ENCODE results near the gene CCL17. TPM values are rescaled to one million over a fixed set of nuclear protein-coding genes. Genes with fewer than 3 reads are reported as not detected.
"Not testable (repeated sequence)": the region's sequence is repeated elsewhere in the genome, so short reads cannot be mapped to it uniquely, and the experiment has no call there.

The CCL17 gene
- polyA plus RNA-seq, 3 donors = not detected

DNA sequence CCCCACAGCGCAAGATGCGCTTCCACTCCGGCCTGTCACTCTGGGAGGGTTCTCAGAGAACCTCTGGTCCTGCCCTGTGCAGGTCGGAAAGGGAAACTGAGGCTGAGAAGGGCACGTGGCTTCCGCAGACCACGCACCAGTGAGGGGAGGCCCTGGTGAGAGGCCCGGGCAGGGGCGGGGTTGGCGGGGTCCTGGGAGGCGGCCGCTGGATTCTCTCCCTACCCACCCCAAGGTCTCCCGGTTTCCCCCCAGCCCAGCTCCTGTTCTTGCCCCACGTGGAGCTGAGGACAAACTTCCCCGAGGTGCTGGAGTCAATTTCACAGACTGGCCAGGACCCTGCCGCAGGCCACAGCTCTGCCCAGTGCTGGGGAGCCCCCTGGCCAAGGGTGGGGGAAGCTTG is 11.5 kb downstream of the CCL17 start:
- no peak overlapping the region for H3K27ac ChIP-seq (ENCODE audit: low read depth, low read length)
- WGBS, 3 donors = 80 to 84% (median 81%) methylated on average over 14 to 16 of the region's 16 CpGs

DNA sequence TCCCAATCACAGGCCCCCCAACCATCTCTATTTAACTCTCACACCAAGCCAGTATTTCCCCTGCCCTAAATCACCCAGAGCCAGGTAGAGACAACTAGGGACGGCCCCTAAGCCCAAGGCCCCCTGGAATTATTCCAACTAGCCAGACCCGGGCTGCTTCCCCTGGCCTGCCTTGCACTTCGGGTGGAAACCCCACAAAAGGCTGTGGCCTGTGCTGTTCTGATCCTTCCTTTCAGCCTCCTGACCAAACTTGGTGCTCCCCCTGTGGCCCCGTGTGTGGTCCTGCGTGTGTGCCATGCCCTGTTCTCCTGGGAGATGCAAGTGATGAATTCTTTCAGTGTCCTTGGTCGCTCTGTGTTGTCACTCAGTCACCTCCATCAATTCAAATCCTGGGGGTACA is 14.9 kb downstream of the CCL17 start:
- no peak overlapping the region for H3K27ac ChIP-seq (ENCODE audit: low read depth, low read length)

DNA sequence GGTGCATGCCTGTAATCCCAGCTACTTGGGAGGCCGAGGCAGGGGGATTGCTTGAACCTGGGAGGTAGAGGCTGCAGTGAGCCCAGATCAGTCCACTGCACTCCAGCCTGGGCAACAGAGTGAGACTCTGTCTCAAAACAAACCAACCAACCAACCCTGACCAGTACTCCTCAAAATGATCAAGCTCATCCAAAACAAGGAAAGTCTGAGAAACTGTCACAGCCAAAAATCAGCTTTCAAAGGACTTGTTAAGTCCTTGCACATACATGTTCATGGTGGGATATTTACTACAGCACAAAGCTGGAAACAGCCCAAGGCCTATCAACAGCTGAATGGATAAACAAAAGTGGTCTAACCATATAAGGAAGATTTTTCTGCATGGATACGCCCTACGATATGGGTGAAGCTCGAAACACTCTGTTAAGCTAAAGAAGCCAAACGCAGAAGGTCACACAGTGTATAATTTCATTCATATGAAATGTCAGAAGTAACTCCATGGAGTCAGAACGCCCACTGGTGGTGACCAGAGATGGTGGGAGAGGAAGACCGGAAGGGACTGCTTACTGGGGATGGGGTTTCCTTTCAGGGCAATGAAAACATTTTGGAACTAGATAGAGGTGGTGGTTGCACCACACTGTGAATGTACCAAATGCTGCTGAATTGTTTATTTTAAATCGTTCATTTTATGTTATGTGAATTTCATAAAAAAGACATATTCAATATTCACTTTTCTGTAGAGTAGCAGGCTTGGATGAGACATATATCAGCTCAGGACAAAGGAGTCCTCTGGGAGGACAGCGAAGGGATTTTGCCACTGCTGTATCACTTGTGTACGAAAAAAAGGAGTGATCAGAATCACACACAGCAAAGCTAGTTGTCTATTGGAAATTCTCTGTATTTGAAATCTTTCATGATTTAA is 17.7 kb downstream of the CCL17 start:
- H3K27ac ChIP-seq (ENCODE audit: low read depth, low read length) = no peak overlapping the region
- WGBS, 3 donors = 32 to 46% (median 36%) methylated on average over 10 of the region's 10 CpGs

More for the DNA sequence above, 14.9 kb downstream of the CCL17 start:
- WGBS, 3 donors = 60 to 71% (median 68%) methylated on average over 6 of the region's 6 CpGs

DNA sequence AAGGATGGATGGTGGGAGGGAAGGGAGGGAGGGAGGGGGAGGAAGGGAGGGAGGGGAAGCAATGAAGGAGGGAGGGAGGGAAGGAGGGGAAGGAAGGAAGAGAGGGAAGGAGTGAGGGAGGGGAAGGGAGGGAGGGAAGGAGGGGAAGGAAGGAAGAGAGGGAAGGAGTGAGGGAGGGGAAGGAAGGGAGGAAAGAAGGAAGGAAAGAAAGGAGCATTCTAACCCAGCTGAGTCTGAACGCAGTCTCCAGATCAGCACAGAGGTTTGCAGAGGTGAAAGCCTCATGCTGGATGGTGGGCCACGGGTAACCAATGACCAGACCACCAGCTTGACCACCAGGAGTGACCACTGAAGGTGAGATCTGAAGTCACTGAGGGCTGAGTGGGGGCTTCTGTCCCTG is 18.6 kb downstream of the CCL17 start:
- WGBS, 3 donors = 73 to 81% (median 78%) methylated on average over 2 of the region's 2 CpGs
- no peak overlapping the region for H3K27ac ChIP-seq (ENCODE audit: low read depth, low read length)

DNA sequence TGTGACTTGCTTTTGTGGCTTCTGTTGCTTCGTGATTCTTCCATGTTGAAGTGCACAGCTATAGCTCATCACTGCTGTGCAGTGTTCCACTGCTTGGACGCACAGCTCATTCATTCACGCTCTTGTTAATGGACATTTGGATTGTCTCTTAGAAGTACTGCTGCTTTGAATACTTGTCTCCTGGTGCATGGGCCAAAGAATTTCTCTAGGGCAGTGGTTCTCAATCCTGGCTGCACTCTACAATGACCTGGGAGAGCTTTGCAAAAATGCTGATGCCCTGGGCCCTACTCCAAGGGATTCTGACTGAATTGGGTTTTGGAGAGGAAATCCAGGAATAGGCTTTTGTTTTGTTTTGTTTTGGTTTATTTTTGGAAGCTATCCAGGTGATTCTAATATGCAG is 20.0 kb downstream of the CCL17 start:
- H3K27ac ChIP-seq (ENCODE audit: low read depth, low read length) = no peak overlapping the region
- WGBS, 3 donors = 71 to 86% (median 73%) methylated on average over 3 of the region's 3 CpGs

DNA sequence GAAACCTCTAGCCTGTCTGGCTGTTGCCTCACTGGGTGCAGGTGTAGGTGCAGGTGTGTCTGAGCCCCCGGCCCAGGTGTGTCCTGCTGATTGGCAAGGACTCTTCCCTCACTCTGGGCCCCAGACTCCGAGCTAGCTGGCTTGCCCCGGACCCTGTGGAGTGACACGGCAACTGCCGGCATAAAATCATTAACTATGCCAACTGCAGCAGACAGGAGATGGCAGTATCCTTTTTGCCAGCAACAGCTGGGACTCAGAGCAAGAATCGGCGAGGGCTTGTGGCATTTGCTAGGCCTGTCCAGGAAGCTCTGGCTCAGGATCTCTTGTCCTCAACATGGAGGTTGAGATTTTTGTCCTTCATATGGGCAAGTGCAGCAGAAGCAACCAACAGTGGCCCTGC is 21.8 kb downstream of the CCL17 start:
- WGBS, 3 donors = 86 to 90% (median 88%) methylated on average over 7 of the region's 7 CpGs
- H3K27ac ChIP-seq (ENCODE audit: low read depth, low read length) = no peak overlapping the region

DNA sequence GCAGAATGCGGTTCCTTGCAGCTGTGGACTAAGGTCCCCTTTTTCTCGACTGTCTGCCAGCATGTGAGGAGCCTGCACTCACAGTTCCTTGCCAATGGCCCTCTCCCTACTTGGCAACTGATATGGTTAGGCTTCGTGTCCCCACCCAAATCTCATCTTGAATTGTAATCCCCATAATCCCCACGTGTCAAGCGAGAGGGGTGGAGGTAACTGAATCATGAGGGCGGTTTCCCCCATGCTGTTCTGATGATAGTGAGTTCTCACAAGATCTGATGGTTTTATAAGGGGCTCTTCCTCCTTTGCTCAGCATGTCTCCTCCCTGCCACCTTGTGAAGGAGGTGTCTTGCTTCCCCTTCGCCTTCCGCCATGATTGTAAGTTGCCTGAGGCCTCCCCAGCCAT is 22.7 kb downstream of the CCL17 start:
- no peak overlapping the region for H3K27ac ChIP-seq (ENCODE audit: low read depth, low read length)
- 75 to 84% (median 82%) methylated on average over 8 of the region's 8 CpGs for WGBS, 3 donors

DNA sequence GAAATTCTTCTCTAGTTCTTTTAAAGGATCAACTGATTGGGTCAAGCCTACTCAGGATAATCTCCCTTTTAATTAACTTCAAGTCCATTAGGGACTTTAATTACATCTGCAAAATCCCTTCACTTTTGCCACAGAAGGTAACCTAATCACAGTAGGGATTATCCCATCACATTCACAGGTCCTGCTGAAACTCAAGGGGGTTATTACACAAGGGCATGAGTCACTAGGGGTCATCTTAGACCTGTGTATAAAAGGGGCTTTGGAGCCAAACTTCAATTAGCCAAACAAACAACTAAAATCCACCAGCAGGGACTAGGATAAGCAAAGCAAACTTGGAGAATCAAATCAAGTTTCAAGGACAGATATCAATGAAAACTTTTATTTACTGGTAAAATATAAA is 23.3 kb downstream of the CCL17 start:
- H3K27ac ChIP-seq (ENCODE audit: low read depth, low read length) = no peak overlapping the region

DNA sequence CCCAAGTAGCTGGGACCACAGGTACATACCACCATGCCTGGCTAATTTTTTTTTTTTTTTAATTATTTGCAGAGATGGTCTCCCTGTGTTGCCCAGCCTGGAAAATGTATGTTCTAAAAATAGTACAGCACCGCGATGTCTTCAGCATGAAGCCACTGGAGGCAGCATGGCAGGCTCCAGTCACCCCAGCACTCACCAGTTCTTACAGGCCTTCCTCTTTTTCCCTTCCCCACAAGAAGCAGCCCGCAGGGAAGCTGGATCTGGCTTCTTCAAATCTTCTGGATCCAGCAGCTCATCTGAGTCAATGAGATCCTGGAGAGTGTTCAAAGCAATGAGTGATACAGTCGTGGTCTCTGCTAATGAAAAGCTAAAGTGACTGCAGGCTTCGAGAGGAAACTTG is 26.4 kb downstream of the CCL17 start:
- H3K27ac ChIP-seq (ENCODE audit: low read depth, low read length) = no peak overlapping the region
- 90 to 92% (median 91%) methylated on average over 5 of the region's 5 CpGs for WGBS, 3 donors

DNA sequence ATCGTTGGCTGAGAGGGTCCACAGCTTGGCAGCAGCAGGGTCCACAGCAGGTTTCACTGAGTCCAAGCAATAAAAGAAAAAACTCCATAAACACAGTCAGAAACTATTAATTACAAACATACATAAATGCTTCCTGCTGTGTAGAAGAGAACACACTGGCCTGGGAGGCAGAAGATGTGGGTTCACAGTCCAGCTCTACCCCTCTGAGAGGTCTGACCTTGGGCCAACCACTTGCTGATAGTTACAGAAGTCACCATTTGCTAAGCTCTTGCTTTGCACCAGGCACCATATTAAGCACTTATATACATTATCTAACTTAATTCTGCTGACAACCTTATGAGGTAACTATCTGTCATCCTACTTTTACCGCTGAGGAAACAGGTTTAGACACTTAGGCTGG is 27.9 kb downstream of the CCL17 start:
- H3K27ac ChIP-seq (ENCODE audit: low read depth, low read length) = no peak overlapping the region
- 57 to 96% (median 92%) methylated on average over 2 of the region's 2 CpGs for WGBS, 3 donors

DNA sequence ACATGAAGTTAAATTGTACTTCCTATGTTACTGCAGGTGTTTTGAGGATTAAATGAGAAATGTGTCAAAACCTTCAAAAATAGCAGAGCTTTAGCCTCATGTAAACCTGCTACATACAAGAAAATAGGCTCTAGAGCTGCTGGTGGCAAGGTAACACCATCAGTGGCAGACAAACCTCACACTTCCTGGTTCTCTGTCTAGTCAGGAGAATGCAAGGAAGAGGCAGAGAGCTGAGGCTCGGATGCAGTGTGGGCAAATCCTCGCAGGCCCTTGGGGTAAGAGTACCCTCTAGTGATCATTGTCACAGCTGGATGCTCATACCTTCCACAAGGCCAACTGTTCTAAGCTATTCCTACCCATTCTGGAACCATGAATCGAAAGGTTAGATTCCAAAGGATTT is 28.4 kb downstream of the CCL17 start:
- no peak overlapping the region for H3K27ac ChIP-seq (ENCODE audit: low read depth, low read length)
- WGBS, 3 donors = 84 to 93% (median 89%) methylated on average over 3 of the region's 3 CpGs

DNA sequence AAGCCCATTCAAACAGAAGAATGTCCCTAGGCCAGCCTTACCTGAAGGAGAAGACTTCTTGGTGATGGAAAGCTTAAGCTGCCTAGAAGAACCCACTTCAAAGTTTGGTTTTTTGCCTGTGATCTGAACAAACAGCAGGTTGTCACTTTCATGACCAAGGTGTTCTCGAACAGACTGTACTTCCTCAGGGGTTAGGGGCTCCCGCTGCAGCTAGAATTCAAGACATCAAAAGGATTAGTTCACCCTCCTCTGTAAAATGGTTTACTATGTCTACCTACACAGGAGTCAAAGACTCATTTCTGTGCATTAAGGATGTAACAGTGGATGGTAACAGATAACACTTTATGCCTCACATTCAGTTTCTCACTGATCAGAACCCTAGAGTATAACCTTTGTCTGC is 29.4 kb downstream of the CCL17 start:
- no peak overlapping the region for H3K27ac ChIP-seq (ENCODE audit: low read depth, low read length)
- 94 to 96% (median 96%) methylated on average over 2 of the region's 2 CpGs for WGBS, 3 donors

DNA sequence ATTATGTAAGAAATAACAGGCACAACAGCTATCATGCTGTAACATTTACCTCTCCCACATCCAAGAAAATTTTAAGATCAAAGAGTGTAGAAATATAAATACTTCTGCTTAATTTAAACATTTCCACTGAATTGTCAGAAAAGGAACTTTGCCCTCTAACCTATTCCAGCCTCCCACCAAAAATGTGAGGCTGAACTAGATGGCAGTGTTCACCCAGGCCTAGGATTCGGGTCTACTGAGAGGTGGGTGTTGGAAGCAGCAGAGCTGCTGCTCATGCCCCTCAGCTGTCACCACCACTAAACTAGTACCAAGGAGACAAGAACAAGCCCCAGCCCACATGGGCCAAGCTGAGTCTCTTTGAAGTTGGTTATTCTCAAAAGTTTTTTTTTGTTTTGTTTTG is 31.3 kb downstream of the CCL17 start:
- H3K27ac ChIP-seq (ENCODE audit: low read depth, low read length) = no peak overlapping the region
- 90 to 100% (median 90%) methylated on average over 1 of the region's 1 CpG for WGBS, 3 donors

DNA sequence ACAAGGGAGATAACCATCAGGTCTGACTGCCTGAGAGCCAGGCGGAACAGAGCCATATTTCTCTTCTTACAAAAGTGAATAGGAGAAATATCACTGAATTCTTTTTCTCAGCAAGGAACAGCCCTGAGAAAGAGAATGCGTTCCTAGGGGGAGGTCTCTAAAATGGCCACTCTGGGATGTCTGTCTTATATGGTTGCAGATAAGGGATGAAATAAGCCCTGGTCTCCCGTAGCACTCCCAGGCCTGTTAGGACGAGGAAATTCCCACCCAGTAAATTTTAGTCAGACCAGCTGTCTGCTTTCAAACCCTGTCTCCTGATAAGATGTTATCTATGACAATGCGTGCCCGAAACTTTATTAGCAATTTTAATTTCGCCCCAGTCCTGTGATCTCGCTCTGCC is 35.4 kb downstream of the CCL17 start:
- WGBS, 3 donors = 98 to 99% (median 98%) methylated on average over 8 of the region's 8 CpGs

DNA sequence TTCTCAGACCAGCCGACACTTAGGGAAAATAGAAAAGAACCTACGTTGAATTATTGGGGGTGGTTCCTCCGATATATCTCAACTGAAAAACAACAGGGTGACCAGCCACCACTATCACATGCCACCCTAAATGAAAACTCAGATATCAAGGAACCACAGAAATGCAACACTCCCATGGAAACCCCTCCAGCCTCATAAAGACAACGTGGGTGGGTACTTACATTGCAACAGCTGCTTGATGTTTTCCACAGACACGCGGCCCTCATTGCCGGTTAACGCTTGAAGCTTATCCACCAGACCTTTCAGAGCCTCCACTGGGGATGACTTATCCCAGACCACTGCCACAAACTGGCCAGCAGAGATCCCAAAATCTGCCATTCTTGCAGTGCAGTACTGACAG is 36.0 kb downstream of the CCL17 start:
- not testable (repeated sequence) for H3K27ac ChIP-seq (ENCODE audit: low read depth, low read length)

More for the DNA sequence above, 35.4 kb downstream of the CCL17 start:
- H3K27ac ChIP-seq (ENCODE audit: low read depth, low read length) = not testable (repeated sequence)

DNA sequence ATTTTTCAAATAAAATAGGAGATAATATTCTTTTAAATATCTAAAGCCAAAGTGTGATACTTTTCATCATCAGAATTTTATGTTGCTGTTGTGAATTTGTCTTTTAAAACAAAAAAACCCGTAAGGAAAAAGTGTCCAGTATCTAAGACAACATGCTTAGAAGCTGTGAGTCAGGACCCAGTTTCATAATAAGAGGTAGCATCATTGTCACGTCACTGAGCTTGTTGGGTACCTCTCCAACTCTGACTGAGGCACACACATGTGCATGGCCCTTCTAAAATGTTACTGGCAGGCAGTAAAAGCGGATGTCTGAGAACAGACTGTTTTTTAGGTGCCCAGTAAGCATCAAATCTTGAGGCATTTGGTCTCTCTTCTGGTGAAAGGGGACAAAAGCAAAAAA is 40.1 kb downstream of the CCL17 start:
- H3K27ac ChIP-seq (ENCODE audit: low read depth, low read length) = no peak overlapping the region
- WGBS, 3 donors = 83 to 87% (median 85%) methylated on average over 3 of the region's 3 CpGs

More for the DNA sequence above, 36.0 kb downstream of the CCL17 start:
- whole genome bisulfite sequencing, 3 donors = 74 to 98% (median 97%) methylated on average over 8 of the region's 8 CpGs

DNA sequence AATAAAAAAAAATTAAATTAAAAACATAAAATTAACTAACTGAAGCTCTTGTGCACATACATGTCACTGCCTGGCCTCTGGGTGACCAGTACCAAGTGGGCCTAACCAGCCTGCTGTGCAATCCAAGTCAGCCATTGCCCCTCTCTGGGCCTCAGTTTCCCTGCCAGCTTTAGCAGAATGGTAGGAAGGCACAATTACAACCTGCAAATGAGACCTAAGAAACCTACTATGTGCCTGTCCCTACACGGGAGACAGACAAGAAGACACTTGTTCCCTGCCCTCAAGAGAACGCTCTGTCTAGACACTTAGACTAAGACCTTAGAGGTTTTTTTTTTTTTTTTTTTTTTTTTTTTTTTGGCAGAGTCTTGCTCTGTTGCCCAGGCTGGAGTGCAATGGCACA is 40.9 kb downstream of the CCL17 start:
- 92 to 94% (median 93%) methylated on average over 2 of the region's 2 CpGs for WGBS, 3 donors
- no peak overlapping the region for H3K27ac ChIP-seq (ENCODE audit: low read depth, low read length)

DNA sequence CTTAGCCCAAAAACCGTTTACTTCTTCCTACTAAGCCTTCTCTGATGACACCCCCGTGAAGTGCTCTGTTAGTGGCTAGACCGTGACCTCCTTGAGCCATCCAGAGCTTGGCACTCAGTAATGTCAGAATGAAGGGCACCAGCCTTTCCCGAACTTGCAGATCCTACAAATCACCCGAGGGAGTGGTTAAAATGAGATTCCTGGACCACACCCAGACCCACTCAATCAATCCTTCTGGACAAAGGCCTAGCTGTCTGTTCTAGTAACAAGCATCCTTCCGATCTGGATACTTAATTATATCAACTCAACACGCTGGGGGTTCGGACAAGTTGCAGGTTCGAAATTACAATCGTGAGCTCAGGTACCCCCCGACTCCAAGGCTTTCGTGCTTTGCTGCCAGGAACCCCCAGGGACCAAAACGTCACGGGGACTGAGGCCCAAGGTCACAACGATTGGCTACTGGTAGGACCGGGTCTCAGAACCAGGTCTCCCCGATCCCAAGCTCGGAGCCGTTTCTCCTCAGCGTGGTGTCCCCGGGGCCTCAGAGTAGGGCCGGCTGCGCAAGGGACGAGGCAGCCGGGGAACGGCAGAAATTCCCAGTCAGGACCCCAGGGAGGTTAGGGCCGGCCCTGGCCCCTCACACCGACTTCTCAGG is 42.1 kb downstream of the CCL17 start:
- WGBS, 3 donors = 3 to 4% (median 3%) methylated on average over 26 to 28 of the region's 28 CpGs
- no peak overlapping the region for H3K27ac ChIP-seq (ENCODE audit: low read depth, low read length)

DNA sequence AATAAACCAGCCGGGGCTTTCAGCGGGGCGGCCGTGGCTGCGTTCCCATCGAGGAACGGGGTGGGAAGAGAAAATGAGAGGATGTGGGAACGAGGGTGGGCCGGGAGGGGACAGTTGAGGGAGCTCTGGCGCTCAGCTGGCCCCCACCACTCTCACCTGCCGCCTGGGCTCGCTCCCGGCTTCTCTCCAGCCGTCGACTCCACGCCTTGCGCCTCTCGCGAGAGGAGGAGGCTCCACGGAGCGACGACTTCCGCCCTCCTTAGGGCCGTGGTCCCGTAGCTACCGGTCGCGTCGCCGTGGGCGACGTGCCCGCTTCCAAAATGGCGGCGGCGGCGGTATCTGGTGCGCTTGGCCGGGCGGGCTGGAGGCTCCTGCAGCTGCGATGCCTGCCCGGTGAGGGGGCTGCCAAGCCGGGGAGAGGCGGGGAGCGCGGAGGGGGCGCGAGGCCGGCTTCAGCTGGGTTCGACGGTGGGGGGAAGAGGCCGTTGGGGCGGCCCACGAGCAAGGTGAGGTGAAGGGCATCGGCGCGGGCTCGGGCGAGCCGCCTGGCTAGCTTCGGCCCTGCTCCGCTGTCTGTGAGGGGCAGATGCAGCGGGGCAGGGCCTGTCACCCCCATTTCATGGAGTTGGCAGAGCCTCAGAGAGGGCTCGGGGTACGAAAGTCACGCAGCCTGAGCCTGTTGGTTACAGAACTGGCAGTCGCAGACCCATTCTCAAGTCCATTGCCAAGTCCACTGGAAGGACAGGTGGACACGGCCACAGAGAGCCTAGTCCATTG is 42.8 kb downstream of the CCL17 start, which contains the start of the genes CIAPIN1 and COQ9:
Gene CIAPIN1, minus strand, starts transcription at position 200 of the 777 bp plus-strand sequence. CDS start 6,457 bp downstream, outside the sequence.
Gene COQ9, plus strand, starts transcription at position 294 of the 777 bp plus-strand sequence. Its CDS starts 27 bp downstream, at position 321.
- peak within 1 kb of the TSS; percentile 29 for H3K27ac ChIP-seq (ENCODE audit: low read depth, low read length)
- 0 to 1% (median 1%) methylated on average over 40 to 68 of the region's 68 CpGs for WGBS, 3 donors

Data from adipose tissue (tissue), 3 donors.